C4-2B (cell line): Measurements from ENCODE around the gene TRAF3.

Experiments used
- CTCF ChIP-seq: fragments of 450-650 bp; conservative IDR thresholded peaks from 2 replicates; pipeline ENCODE4 v1.5.1; 2017; ENCODE audit warnings: mild to moderate bottlenecking
- ZFX ChIP-seq: fragments of 450-650 bp; IDR thresholded peaks from 2 replicates; pipeline ENCODE4 v1.6.1; 2017

- TF ChIP-seq CTCF, result no peak
- TF ChIP-seq ZFX, result no peak
These were observed 51.8 kb downstream of the TRAF3 start for GRCh38 chr14:102829016-102829548.
